Measurements from ENCODE around the gene PCDH12.

The PCDH12 gene

DNA sequence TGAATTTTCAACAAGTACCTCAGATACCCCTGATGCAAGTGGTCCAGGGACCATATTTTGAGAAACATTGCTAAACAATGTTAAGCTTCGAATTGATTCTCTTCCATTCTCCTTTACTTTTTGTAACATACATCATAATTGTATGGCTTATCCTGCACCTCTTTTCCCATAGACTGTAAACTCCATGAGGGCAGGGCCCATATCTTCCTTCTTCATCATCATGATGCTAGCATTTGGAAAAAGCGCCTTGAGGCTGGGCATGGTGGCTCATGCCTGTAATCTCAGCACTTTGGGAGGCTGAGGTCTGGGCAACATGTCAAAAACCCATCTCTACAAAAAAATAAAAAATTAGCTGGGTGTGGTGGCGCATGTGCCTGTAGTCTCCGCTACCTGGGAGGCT, 48.8 kb downstream of the PCDH12 start:
- DNase-seq (ENCODE audit: low read depth, low spot score) = no peak

DNA sequence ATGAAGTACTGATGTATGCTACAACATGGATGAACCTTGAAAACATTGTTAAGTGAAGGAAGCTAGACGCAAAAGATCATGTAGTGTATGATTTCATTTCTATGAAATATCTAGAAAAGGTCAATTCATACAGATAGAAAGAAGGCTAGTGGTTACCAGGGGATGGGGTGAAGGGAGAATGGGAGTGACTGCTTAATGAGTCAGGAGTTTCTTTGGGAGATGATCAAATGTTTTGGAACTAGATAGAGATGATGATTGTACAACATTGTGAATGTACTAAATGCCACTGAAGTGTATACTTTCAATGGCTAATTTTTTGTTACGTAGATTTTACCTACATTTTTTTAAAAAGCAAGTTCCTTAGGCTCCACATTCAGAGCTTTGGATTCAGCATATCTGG, 49.2 kb downstream of the PCDH12 start:
- DNase-seq (ENCODE audit: low read depth, low spot score) = no peak

DNA sequence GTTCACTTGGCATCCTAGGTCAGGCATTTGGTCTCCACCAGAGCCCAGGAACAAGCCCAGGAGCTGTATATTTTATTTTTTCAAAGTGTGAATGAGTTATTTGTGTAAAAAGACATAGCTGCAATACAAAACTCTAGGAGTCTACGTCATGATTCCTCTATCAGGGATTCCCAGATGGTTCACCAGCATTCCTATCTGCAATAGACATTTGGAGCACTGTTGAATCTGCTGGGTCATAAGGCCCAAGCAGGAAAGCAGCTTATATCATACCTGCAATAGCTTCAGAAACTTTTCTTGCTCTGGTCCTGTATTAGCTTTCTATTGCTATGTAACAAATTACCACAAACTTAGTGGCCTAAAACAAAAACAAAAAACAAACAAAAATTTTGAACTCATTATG, 51.0 kb downstream of the PCDH12 start:
- DNase-seq (ENCODE audit: low read depth, low spot score) = no peak

DNA sequence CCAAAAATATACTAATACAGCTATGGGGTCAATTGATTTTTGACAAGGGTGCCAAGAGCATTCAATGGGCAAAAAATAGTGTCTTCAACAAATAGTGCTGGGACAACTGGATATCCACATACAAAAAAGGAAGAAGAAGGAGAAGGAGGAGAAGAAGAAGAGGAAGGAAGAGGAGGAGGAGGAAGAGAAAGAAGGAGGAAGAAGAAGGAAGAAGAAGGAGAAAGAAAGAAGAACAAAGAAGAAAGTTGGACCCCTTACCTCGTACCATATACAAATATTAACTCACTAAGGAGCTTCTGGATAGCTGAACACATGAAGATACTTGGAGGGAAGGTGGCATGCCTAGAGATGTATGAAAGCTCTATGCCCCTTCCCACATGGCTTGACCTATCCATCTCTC, 51.5 kb downstream of the PCDH12 start:
- no peak for DNase-seq (ENCODE audit: low read depth, low spot score)

DNA sequence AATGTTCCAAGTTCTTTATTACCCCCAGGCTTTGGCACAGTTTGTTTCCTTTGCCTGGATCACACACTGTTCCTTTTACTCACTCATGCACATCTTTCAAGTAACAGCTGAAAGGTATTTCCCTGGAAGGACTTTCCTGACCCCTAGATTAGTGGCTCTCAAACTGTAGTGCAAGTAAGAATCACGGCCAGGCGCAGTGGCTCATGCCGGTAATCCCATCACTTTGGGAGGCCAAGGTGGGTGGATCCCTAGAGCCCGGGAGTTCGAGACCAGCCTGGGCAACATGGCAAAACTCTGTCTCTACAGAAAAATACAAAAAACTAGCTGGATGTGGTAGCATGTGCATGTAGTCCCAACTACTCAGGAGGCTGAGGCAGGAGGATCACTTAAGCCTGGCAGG, 53.5 kb downstream of the PCDH12 start:
- no peak for DNase-seq (ENCODE audit: low read depth, low spot score)

DNA sequence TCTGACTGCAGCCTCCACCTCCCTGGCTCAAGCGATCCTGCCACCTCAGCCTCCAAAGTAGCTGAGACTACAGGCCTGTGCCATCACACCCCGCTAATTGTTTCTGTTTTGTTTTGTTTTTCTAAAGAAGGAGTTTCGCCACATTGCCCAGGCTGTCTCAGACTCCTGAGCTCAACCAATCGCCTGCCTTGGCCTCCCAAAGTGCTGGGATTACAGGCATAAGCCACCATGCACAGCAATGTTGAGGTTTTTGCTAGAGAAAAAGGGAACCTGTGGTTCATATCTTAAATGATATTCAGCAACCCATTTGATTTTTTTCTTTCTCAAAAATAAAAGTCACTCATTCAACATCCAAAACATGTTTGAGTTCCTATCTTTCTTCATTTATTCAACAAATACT, 54.7 kb downstream of the PCDH12 start:
- DNase-seq (ENCODE audit: low read depth, low spot score) = no peak

DNA sequence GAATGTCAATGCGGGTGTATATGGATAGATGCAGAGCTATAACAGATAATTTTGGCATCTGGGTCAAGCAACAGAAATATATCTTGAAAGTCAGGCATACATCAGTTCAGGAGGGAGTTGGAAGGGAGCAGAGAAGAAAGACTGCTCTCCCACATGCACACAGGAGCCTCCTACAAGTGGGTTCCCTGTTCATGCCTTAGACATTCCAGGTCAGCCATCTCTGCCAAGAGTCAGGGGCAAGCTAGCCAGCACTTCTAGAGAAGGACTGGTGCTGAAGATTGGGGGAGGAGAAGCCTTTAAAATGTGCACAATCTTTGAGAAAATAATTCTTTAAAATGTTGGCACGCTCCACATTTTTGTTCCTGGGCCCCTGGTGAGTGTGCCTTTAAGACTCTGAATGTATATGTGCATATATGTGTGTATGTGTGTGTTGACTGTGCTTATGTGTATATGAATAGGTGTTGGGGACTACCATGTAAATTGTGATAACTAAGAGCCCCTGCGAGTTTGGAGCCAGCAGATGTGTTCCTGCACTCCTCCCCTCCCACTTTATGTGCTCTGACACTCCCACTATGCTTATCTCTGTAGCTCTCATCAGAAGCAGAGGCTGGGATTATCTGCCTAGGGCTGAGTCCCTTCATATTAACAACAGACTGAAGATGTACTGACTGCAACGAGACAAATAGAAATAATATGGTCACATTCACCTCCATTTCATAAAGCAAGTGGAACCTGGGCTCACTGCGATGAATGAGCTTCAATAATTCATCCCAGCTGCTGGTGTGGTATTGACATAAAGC, 55.8 kb downstream of the PCDH12 start:
- DNase-seq (ENCODE audit: low read depth, low spot score) = no peak

DNA sequence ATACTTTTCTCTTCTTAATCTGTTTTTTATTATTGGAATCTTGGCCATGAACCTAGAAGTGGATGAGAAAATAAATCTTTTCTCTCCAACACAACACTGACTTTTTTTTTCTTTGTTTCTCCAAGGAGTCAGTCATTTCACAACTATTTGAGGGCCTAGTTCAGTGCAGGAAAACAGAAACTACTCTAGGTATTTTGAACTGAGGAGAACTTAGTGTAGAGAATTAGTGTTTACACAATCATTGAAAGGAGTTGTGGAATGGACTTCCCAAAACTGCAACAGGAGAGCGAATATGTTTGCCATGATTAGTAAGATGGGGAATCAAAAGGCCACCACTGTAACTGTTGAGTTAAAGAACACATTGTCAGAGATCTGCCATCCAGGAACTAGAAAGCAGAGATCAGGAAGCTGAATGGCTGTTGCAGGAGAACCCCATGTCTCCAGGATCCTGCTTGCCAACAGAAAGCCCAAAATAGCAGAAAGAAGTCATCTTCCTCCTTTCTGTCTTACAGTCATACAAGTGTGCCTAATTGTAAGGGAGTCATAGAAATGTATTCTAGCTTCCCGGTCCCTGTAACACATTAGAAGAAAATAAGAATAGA, 59.5 kb downstream of the PCDH12 start:
- no peak for DNase-seq (ENCODE audit: low read depth, low spot score)

DNA sequence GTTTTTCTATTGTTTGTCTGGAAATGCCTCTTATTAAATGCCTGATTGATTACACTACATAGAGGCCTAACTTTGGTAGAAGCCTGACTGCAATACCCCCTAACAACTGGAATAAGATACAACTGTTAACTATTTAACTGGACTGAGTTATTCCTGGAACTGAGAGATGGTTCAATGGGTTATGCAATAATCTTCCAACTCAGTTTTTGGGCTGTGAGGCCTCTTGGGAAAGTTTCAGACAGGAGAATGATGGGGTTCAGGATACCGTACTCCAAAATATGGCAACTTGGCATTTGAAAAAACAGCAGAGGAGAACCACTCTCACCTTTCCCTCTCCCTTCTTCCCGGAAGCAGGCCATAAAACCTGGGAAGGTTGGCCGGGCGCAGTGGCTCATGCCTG, 60.6 kb downstream of the PCDH12 start:
- DNase-seq (ENCODE audit: low read depth, low spot score) = no peak

Data from activated CD4-positive, CD25-positive, alpha-beta regulatory T cell treated with anti-CD3 and anti-CD28 coated beads, Interleukin-2, amount 50 U/mL, for 16 hours (primary cell).